GM19099 (cell line): ENCODE results near the gene HARS2.
A peak's percentile ranks its signal among the peaks of the same experiment; 100 is the strongest.

Source experiments
- POLR2A ChIP-seq: IDR thresholded peaks from 3 replicates; pipeline ENCODE4 v1.6.1; 2011; ENCODE audit warnings: low read depth; ENCODE audit not compliant: insufficient read length; ENCODE audit errors: extremely low read depth

HARS2 gene, protein sequence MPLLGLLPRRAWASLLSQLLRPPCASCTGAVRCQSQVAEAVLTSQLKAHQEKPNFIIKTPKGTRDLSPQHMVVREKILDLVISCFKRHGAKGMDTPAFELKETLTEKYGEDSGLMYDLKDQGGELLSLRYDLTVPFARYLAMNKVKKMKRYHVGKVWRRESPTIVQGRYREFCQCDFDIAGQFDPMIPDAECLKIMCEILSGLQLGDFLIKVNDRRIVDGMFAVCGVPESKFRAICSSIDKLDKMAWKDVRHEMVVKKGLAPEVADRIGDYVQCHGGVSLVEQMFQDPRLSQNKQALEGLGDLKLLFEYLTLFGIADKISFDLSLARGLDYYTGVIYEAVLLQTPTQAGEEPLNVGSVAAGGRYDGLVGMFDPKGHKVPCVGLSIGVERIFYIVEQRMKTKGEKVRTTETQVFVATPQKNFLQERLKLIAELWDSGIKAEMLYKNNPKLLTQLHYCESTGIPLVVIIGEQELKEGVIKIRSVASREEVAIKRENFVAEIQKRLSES

DNA sequence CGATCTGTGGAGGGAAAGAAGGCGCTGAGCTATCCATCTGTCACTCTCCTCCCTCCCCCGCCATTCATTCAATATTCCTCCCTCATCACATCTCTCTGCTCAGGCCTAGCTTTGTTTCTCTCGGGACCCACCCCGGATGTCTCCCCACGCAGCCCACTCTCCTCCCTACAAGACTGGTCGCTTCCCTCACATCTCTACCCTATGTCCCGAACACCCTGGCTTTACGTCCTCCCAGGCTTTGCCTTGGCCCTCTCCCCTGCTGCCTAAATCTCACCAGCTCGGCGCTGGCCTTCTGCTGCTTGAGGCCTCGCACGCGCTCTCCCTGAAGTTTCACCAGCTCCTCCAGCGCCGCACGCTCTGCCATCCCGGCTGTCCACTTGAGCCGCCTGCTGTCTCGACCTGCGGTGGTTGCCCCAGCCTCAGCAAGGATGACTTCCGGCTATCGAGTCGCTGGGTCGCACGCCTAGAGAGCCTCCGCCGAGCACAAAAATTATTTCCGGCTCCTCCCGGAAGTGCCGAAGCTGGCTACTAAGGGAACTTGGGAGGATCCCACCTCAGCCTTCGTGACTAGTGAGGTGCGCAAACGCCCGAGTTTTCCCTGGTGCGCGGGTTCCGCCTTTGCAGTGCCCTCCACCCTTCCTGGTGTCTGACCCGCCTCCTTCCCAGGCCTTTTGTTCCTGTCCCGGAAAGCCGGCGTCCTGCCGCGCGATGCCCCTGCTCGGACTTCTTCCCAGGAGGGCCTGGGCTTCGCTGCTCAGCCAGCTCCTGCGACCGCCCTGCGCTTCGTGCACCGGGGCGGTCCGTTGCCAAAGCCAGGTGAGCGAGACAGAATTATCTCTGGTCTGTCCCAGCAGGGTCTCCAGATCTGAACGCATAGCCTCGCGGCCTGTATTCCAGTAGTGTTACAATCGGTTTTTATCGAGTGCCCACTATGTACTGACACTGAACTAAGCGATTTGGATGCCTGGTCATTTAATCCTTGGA is at the start of gene HARS2, which contains the start of gene HARS1:
TSS of gene HARS2 (plus strand) at position 515 of the 984 bp plus-strand sequence. CDS start at position 709, 194 bp downstream.
TSS of gene HARS1 (minus strand) at position 430 of the 984 bp plus-strand sequence. CDS start at position 364, 66 bp downstream.
- TF ChIP-seq POLR2A = peak; percentile 97

- TF ChIP-seq POLR2A = no peak
Observed at GRCh38 chr5:140641716-140642115, 49.5 kb upstream of the HARS2 start.

GRCh38 chr5:140642718-140643117 is 48.5 kb upstream of the HARS2 start:
- no peak for TF ChIP-seq POLR2A

DNA sequence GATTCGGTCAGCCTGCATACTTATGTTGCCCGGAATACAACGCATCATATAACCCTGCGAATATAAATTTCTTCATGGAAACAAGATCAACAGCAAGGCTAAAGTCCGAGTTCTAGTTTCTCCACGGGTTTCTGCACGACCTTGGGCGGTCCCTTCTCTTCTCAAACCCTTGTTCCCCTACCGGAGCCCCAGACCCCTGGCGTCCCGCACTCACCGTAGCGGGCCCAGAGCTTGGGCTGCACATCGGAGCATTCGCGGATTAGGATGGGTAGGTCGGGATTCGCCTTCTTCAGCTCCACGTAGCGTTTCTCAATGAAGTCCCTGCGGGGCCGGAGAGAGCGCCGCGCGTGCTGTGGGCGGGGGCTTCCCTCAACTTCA is 44.2 kb upstream of the HARS2 start:
- TF ChIP-seq POLR2A = no peak

- TF ChIP-seq POLR2A = no peak
Observed at GRCh38 chr5:140658870-140659269, 32.4 kb upstream of the HARS2 start.

DNA sequence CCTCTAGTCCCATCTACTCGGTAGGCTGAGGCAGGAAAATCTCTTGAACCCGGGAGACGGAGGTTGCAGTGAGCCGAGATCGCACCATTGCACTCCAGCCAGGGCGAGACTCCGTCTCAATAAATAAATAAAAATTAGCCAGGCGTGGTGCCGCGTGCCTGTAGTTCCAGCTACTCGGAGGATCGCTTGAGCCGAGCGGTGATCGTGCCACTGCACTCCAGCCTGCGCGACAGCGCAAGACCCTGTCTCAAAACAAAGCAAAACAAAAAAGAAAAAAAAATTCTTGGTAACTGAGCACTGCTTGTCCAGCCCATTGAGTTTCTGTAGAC is 27.3 kb upstream of the HARS2 start:
- TF ChIP-seq POLR2A = no peak

DNA sequence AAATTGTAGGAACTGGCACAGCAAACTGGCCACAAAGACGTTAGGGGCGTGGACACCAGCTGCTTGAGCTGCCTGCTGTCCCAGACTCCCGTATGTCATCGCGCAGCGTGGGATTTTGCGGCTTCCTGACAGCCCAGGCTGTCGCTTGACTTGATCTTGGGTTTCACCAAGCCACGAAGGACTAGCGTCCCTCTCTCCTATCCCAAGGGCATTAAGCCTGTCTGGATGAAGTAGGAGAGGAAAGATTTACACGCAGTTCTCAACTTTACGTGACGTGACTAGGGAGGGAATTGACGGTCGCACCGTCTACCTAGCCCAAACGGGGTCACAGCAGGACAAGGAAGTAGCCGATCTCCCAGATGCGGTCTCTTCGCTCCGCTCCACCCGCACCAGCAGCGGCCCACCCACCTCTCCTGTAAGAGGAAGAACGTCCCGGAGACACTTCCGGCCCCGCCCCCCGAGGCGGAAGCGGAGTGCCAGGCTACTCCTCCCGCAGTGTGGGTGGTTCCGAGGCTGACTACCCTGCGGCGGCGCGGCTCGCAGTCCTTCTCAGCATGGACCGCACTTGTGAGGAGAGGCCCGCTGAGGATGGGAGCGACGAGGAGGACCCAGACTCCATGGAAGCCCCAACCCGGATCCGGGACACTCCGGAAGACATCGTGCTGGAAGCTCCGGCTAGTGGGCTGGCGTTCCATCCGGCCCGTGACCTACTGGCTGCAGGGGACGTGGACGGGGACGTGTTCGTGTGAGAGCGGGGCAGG is 26.7 kb upstream of the HARS2 start, which contains the start of gene WDR55:
TSS of gene WDR55 (plus strand) at position 546 of the 761 bp plus-strand sequence. CDS start at position 555, 9 bp downstream.
- TF ChIP-seq POLR2A = peak; percentile 94

- no peak for TF ChIP-seq POLR2A
Observed at GRCh38 chr5:140671472-140672125, 19.7 kb upstream of the HARS2 start.

GRCh38 chr5:140672455-140673186 is 18.6 kb upstream of the HARS2 start:
- no peak for TF ChIP-seq POLR2A

DNA sequence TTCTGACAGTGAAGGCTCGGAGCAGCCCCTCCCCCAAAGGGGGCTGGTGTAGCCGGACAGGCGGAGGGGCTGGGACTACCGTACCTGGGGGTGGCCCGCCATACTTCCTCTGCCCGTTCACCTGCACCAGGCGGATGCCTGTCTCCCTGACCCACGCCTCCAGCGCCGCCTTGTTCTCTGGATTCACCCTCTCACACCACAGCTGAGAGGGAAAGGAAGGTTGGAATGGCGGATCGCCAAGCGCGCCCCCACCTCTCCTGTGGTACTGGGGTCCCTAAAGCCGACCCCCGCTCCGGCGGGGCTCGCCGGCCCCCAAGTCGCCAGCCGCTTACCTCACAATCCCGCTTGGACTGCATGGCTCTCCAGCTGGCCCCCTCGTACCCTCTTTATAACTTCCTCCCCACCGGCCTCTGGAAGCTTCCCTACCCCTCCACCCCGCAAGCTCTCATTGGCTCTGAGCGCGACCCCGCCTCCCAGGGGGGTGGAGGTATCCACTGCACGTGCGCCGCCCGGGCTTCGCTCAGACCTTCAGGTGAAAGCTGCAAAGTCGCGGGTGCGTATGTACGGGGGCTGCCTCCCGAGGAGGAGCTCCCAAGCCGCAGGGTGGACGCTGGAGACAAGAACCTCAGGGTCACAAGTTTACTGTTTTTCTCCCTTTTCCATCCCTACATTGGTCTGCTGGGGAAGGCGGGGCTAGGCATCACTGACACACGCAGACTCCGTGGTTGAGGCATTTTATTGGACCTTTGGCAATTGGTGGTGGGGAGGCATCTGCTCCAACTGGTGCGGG is 17.9 kb upstream of the HARS2 start, which contains the start of gene DND1:
TSS of gene DND1 (minus strand) at position 390 of the 790 bp plus-strand sequence. CDS start at position 356, 34 bp downstream.
- no peak for TF ChIP-seq POLR2A

GRCh38 chr5:140674211-140674610 is 17.0 kb upstream of the HARS2 start:
- no peak for TF ChIP-seq POLR2A

- TF ChIP-seq POLR2A = no peak
Observed at GRCh38 chr5:140674629-140675028, 16.6 kb upstream of the HARS2 start.

DNA sequence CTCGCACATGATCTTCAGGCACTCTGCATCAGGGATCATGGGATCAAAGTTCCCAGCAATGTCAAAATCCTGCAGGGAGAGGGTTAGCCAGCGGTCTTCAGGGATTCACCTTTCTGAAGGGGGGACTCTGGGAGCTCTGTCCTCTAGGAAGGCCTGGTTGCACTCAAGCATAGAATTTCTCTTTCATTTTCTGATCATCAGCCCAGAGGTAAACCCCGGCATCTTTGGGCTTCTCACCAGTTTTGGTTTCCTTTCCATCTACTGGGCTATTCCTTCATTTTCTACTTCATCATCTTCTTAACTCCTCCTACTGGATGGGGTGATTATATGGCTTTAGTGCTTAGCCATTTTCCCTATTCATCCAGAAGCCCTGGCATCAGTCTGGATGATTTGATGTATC is 13.3 kb upstream of the HARS2 start:
- no peak for TF ChIP-seq POLR2A

DNA sequence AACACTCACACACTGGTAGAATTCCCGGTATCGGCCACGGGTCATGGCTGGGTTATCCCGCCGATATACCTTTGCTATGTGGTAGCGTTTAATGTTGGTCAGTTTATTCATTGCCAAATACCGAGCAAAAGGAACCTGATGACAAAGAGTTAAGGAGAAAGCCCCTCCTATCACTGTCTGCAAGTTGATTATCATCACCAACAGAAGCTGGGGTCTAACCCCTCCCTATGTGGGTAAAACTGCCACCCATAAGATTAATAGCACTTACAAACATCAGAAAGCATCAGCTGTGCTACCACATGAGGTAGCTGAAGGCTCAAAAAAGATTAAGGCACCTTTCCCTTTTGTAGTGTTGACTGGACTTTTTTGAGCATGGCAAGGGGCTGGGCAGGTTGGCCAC is 12.3 kb upstream of the HARS2 start:
- TF ChIP-seq POLR2A = no peak
